Stimulated activated CD4-positive, alpha-beta T cell treated with anti-CD3 and anti-CD28 coated beads, Interleukin-1b, Interleukin-23, amount 100 ng/mL, for 4 hours (primary cell): Measurements from ENCODE around the gene BRAT1.
"Not testable (repeated sequence)": the region's sequence is repeated elsewhere in the genome, so short reads cannot be mapped to it uniquely, and the experiment has no call there.

Source experiments
- DNase-seq, 2 donors: peaks; one replicate each; pipeline ENCODE4 v3.0.0-alpha.2; 2020; ENCODE audit warnings: low read depth in 2 of 2

Gene BRAT1

GRCh38 chr7:2555121-2556052 is at the start of gene BRAT1:
Gene BRAT1 (minus strand): TSS chr7:2555524. CDS start chr7:2554431, 1,093 bp downstream.
- peak; percentile 95 to 97 for DNase-seq

- no peak for DNase-seq
Measured at GRCh38 chr7:2604608-2605174, 49.4 kb upstream of the BRAT1 start.

- DNase-seq, result no peak
Measured at GRCh38 chr7:2603044-2603965, 48.0 kb upstream of the BRAT1 start.

DNA sequence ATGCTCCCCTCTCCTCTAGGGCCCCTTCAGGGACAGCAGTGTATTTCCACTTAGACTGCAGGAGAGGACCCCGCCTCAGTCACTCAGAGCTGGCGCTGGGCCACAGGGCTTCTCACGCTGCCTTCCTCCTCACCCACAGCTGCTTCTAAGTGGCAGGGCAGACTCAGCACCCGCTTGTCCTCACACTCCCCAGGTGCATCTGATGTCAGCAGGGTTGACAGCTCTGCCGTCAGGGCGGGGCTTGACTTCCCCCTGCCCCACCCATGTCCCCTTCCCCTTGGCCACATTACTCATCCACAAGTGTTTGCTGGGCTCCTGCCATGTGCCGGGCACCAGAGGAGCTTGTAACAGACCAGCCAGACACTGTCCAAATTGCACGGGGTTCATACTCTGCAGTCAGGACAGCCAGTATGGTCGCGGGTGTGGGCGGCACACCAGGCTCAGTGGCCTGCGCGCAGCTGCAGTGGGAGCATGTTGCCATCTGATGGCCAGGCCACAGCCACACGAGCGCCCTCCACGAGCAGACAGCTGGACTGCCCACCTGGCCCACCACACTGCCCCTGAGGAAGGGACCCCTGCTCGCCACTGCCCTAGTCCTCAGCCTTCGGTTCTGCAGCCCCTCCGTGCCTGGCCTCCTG is 47.2 kb upstream of the BRAT1 start:
- DNase-seq, result no peak

DNA sequence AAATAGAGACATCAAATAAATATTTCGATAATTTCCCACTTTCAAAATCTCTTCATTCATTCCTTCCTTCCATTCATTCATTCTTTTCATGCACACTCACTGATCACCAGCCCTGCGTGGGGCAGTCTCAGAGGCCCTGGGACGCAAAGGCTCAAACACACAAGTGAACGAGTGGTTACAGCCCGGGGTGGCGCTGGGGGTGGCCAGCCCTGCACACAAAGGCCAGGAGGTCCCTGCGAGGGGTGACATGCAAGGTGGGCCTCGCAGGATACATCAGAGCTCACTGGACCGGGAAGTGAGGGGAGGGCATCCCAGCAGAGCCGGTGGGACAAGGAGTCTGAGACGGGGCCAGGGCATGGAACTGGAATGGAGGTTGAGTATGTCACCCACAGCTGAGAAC is 46.6 kb upstream of the BRAT1 start:
- no peak for DNase-seq

DNA sequence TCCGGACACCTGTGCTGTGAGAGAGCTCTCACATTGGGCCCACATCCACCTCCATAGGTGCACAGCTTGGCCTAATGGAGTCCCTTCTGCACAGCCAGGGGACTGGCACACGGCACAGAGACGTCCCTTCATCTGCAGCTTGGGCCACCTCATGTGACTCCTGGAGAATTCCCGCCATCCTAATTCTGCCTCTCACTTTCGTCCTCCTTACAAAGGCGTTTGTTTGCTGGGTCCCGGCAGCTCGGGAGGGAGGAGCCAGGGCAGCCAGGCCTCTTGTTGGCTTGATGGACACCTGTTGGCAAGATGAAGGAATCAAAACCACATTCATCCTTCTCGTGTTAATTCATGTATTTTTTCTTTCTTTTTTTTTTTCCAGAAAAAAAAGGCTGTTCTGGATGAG is 45.7 kb upstream of the BRAT1 start:
- DNase-seq, result no peak

- no peak for DNase-seq
Measured at GRCh38 chr7:2598154-2598823, 43.0 kb upstream of the BRAT1 start.

- DNase-seq, result no peak
Measured at GRCh38 chr7:2597273-2597640, 41.9 kb upstream of the BRAT1 start.

- DNase-seq, result no peak
Measured at GRCh38 chr7:2596464-2597272, 41.3 kb upstream of the BRAT1 start.

- no peak for DNase-seq
Measured at GRCh38 chr7:2595258-2595860, 40.0 kb upstream of the BRAT1 start.

DNA sequence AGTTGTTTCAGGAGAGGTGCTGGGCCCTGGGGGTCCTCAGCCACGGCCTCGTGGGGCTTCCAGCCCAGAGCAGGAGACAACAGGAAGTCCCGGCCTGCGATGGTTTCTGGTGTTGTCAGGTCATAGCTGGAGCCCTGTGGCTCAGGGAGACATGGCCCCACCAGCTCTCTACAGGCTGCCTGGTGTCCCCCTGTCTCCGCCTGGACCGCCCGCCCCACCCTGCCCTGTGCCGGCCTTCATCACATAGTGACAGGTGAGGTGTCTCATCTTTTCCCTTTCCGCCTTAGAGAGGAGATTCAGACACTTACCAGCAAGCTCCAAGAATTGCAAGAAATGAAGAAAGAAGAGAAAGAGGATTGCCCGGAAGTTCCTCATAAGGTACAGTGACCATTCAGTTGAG is 39.3 kb upstream of the BRAT1 start:
- DNase-seq, result no peak

DNA sequence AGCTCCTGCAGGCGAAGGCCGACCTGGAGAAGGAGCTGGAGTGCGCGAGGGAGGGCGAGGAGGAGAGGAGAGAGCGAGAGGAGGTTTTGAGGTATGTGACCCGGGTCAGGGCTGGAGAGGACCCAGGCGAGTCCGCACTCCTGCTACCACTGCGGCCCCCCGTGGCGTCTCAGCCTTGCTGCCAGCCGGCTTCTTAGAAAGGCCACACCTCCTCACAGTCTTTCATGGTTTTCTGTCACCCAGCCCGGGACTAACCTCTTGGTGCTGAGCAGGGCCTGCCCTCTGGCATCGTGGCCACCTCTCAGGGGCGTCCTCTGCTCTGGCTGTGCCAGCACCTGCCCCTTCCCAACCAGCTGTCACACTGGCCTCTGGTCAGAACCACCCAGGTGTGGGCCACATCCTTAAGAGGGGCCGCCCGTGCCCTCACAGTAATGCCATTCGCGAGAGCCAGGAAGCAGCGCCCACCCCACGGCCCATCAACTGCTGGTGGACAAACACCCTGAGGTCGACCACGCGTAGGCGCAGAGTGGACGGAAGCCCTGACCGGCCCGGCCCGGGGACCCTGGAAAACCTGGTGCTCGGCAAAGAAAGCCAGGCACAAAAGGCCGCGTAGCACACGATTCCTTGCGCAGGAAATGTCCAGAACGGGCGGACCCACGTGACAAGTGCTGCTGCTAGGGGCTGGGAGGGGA is 37.9 kb upstream of the BRAT1 start:
- no peak for DNase-seq

GRCh38 chr7:2592375-2592865 is 37.1 kb upstream of the BRAT1 start:
- DNase-seq, result no peak

- not testable (repeated sequence) for DNase-seq
Measured at GRCh38 chr7:2589941-2590340, 34.6 kb upstream of the BRAT1 start.

DNA sequence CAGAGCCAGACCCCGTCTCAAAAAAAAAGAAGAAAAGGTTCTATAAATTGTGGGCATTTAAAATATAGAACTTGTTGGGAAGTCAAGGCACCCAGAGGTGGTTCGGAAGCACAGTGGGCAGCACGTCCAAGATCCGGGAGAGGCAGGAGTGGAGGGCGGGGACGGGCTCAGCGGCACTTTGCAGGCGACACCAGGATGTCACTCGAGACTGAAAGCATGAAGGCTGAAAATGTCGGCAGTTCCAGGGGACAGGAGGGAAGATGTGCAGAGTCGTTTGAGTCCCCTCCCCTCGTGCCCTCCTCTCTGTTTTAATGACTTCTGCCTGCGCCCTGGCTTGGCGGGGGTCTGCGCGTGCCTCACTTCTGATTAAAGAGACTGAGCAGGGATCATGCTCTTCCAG is 34.0 kb upstream of the BRAT1 start:
- no peak for DNase-seq

GRCh38 chr7:2587778-2588177 is 32.5 kb upstream of the BRAT1 start:
- no peak for DNase-seq

DNA sequence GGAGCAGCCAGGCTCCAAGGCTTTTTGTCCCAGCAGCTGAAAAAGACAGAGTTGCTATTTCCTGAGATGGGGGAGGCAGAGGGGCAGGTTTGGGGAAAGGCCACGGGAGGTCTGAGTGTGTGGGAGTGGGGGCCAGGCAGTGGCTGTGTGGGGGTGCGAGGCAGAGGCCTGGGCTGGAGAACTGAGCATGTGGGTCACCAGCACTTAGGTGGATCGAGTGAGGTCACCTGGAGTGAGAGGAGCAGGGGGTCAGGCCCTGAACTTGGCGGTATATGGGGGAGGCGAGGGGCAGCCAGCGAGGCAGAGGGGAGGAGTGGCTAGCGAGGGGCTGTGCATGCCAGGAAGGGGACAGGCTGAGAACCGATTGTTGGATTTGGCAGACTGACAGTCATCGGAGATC is 31.8 kb upstream of the BRAT1 start:
- no peak for DNase-seq

DNA sequence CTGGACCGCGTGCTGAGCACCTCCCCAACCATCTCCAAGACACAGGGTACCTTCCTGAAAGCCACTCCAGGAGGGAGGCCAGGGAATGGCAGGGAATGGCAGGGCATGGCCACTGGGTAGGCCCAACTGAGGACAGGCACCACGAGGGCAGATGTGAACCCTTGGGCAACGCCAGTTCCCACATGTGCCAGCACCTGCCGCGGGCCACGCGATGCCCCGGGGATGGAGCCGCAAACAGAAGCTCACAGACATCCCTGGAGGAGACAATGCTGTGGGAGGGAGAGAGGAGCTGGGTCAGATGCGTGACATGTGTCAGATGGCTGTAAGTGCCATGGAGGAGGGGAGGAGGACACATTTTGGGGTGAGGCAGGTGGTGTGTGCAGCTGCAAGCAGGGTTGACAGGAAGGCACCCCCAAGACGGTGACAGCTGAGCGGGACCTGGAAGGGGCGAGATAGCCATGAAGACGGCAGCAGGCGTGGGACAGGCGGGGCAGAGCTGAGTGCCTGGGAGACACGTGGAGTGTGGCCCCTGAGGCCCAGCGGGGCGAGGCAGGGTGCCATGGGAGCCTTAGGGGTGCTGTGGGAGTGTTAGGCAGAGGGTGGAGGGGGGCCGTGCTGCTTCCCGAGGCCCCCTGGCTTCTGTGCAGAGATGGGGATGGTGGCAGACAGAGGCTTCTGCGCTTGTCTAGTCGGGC is 31.1 kb upstream of the BRAT1 start:
- DNase-seq, result no peak

DNA sequence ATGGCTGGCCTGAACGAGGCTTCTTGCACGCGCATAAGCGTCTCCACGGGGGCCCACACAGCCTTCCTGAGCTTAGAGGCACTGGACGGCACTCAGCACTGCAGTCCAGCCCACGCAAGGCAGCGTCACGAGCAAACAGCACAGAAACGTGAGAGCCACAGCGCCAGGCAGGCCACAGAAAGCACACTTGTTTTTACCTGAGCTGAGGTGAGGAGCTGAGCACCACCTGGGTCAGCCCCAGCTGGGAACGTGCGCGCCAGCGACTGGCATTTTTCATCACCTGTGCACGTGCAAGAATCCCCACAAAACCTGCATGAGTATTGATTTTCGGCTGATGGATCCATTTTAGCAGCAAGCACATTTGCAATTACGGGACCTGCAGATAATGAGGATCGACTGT is 30.1 kb upstream of the BRAT1 start:
- DNase-seq, result no peak
